Astrocyte (in vitro differentiated cells and primary cell): Measurements from ENCODE around the gene NLGN1.

Source experiments
- EZH2 ChIP-seq: IDR thresholded peaks from 2 replicates; pipeline ENCODE4 v1.6.1; 2012; ENCODE audit warnings: mild to moderate bottlenecking, low read length, inconsistent platforms; ENCODE audit not compliant: insufficient read depth
- TF ChIP-seq, protein P1 (sequence below): IDR thresholded peaks from 2 replicates; pipeline ENCODE4 v1.5.1; 2011; ENCODE audit warnings: low read depth, mild to moderate bottlenecking, inconsistent platforms, low read length, moderate library complexity; ENCODE audit not compliant: insufficient read depth

GRCh38 chr3:173748105-173748504 is 350.6 kb downstream of the NLGN1 start:
- no peak for TF ChIP-seq EZH2
- TF ChIP-seq, protein P1, sequence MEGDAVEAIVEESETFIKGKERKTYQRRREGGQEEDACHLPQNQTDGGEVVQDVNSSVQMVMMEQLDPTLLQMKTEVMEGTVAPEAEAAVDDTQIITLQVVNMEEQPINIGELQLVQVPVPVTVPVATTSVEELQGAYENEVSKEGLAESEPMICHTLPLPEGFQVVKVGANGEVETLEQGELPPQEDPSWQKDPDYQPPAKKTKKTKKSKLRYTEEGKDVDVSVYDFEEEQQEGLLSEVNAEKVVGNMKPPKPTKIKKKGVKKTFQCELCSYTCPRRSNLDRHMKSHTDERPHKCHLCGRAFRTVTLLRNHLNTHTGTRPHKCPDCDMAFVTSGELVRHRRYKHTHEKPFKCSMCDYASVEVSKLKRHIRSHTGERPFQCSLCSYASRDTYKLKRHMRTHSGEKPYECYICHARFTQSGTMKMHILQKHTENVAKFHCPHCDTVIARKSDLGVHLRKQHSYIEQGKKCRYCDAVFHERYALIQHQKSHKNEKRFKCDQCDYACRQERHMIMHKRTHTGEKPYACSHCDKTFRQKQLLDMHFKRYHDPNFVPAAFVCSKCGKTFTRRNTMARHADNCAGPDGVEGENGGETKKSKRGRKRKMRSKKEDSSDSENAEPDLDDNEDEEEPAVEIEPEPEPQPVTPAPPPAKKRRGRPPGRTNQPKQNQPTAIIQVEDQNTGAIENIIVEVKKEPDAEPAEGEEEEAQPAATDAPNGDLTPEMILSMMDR, result no peak
